GM12878 (cell line): ENCODE measurements around the gene BCHE. TPM values are rescaled to one million over a fixed set of nuclear protein-coding genes. Genes with fewer than 3 reads are reported as not detected.
A peak's percentile ranks its signal among the peaks of the same experiment; 100 is the strongest.

Experiments used
- ATAC-seq: fragments of 200-7000 bp; cut with Tn5 transposase; 3 replicates; pipeline ENCODE4 v1.9.1; 2020; ENCODE audit warnings: mild to moderate bottlenecking, moderate library complexity
- BruUV-seq: library from RNA; stranded (reverse); fragments of 400-500 nt; replicated peaks from 2 replicates; lab custom pipeline; 2021; lab: Mats Ljungman, UMichigan
- CTCF ChIA-PET: fragments of 300-600 bp; sonication (Branson Sonifier 250); formaldehyde crosslinking; extraction: SDS; loops from one replicate; lab custom pipeline; 2021; ENCODE audit warnings: inconsistent platforms; lab: Yijun Ruan, JAX
- POLR2A ChIA-PET: fragments of 350-600 bp; formaldehyde crosslinking; extraction: SDS; loops from one replicate; lab custom pipeline; 2021; ENCODE audit warnings: inconsistent platforms; lab: Charles Lee
- RAD21 ChIA-PET: fragments of 300-600 bp; sonication (Branson Sonifier 250); formaldehyde crosslinking; loops from one replicate; lab custom pipeline; 2023; ENCODE audit warnings: antibody characterized with exemption; ENCODE audit not compliant: unreplicated experiment; lab: Charles Lee
- SMC1A ChIA-PET: fragments of 300-600 bp; sonication (Branson Sonifier 250); formaldehyde crosslinking; loops from one replicate; lab custom pipeline; 2023; ENCODE audit not compliant: unreplicated experiment, uncharacterized antibody; lab: Charles Lee
- DNase-seq: peaks from one replicate; pipeline ENCODE4 v3.0.0-alpha.2; 2011; ENCODE audit warnings: low read depth, low spot score
- FAIRE-seq: peaks from 3 replicates; lab custom pipeline; 2011; peaks lifted over from hg19 to GRCh38; lab: Jason Lieb, UNC
- H2AFZ ChIP-seq: 2 replicates; pipeline ENCODE4 v1.6.0; 2011; ENCODE audit warnings: low read depth, low read length, control low read depth; ENCODE audit not compliant: control insufficient read depth
- H3K27ac ChIP-seq: 2 replicates; pipeline ENCODE4 v1.5.1; 2011; ENCODE audit warnings: control low read depth; ENCODE audit not compliant: control insufficient read depth, insufficient read depth
- H3K27me3 ChIP-seq, 2 experiments: replicated peaks in 1 of 2; 2 replicates each; pipeline versions ENCODE4 v1.6.0 to v1.6.1; 2011; ENCODE audit warnings: low read length in 1 of 2; ENCODE audit not compliant: control insufficient read depth in 2 of 2, insufficient read depth in 2 of 2
- H3K36me3 ChIP-seq, 2 experiments: 2 replicates each; pipeline ENCODE4 v1.5.1; 2011; ENCODE audit warnings: low read length in 1 of 2; ENCODE audit not compliant: control insufficient read depth in 2 of 2, insufficient read depth in 2 of 2
- H3K4me1 ChIP-seq: 2 replicates; pipeline ENCODE4 v1.6.1; 2011; ENCODE audit warnings: mild to moderate bottlenecking, low read length, moderate library complexity, mixed read lengths; ENCODE audit not compliant: control insufficient read depth, insufficient read depth
- H3K4me2 ChIP-seq: 2 replicates; pipeline ENCODE4 v1.6.0; 2011; ENCODE audit warnings: control low read depth; ENCODE audit not compliant: control insufficient read depth, insufficient read depth
- H3K4me3 ChIP-seq: fragments of 200-600 bp; sonication (generic); 2 replicates; pipeline ENCODE4 v1.5.1; 2016
- H3K79me2 ChIP-seq: 2 replicates; pipeline ENCODE4 v1.6.0; 2011; ENCODE audit warnings: low read length; ENCODE audit not compliant: control insufficient read depth, insufficient read depth
- H3K9ac ChIP-seq: 2 replicates; pipeline ENCODE4 v1.8.0; 2011; ENCODE audit warnings: low read length, control low read depth, mixed read lengths; ENCODE audit not compliant: control insufficient read depth, insufficient read depth
- H3K9me3 ChIP-seq: replicated peaks from 3 replicates; pipeline ENCODE4 v1.5.1; 2011; ENCODE audit warnings: mild to moderate bottlenecking, low read length; ENCODE audit not compliant: control insufficient read depth, insufficient read depth
- H4K20me1 ChIP-seq: 2 replicates; pipeline ENCODE4 v1.6.0; 2011; ENCODE audit not compliant: control insufficient read depth, insufficient read depth
- ATF7 ChIP-seq: fragments of 450-650 bp; IDR thresholded peaks from 2 replicates; pipeline ENCODE4 v1.6.1; 2016; ENCODE audit warnings: low read depth, mild to moderate bottlenecking
- BHLHE40 ChIP-seq, 2 experiments: fragments of 450-650 bp in 1 of 2; IDR thresholded peaks; 2 replicates each; pipeline ENCODE4 v1.6.1; 2011 to 2017; ENCODE audit warnings: low read depth in 2 of 2, borderline replicate concordance in 1 of 2, improper control_type of control experiment in 1 of 2, low read length in 1 of 2, mild to moderate bottlenecking in 1 of 2
- DPF2 ChIP-seq: fragments of 450-650 bp; IDR thresholded peaks from 2 replicates; pipeline ENCODE4 v1.6.1; 2017; ENCODE audit warnings: mild to moderate bottlenecking
- IKZF1 ChIP-seq: fragments of 450-650 bp; conservative IDR thresholded peaks from 2 replicates; pipeline ENCODE4 v1.6.1; 2017; ENCODE audit warnings: antibody characterized with exemption, mild to moderate bottlenecking
- MEF2A ChIP-seq: IDR thresholded peaks from 2 replicates; pipeline ENCODE4 v1.6.1; 2011; ENCODE audit warnings: low read depth, mild to moderate bottlenecking, low read length, moderate library complexity; ENCODE audit not compliant: insufficient read depth
- MLLT1 ChIP-seq: fragments of 450-650 bp; IDR thresholded peaks from 2 replicates; pipeline ENCODE4 v1.6.1; 2016; ENCODE audit warnings: mild to moderate bottlenecking
- NBN ChIP-seq: fragments of 450-650 bp; IDR thresholded peaks from 2 replicates; pipeline ENCODE4 v1.6.1; 2016
- RELB ChIP-seq: fragments of 450-650 bp; IDR thresholded peaks from 2 replicates; pipeline ENCODE4 v1.6.1; 2017; ENCODE audit warnings: low read depth, mild to moderate bottlenecking, moderate library complexity
- SMARCA5 ChIP-seq: fragments of 450-650 bp; IDR thresholded peaks from 2 replicates; pipeline ENCODE4 v1.6.1; 2017; ENCODE audit warnings: mild to moderate bottlenecking
- ZBTB33 ChIP-seq: fragments of 450-650 bp; IDR thresholded peaks from 2 replicates; pipeline ENCODE4 v1.6.1; 2017; ENCODE audit warnings: mild to moderate bottlenecking
- ZNF217 ChIP-seq: fragments of 450-650 bp; IDR thresholded peaks from 2 replicates; pipeline ENCODE4 v1.6.1; 2017; ENCODE audit warnings: antibody characterized with exemption, mild to moderate bottlenecking
- ZNF274 ChIP-seq: IDR thresholded peaks from one replicate; pipeline ENCODE4 v1.8.0; 2011; ENCODE audit not compliant: insufficient read length, insufficient read depth
- WGBS: methylation state at CpG from one replicate; pipeline ENCODE4 v1.1.6; 2016; ENCODE audit warnings: low lambda C conversion rate; ENCODE audit not compliant: insufficient replicate concordance, insufficient coverage; ENCODE audit errors: missing lambda C conversion rate; 5-methylcytosine and 5-hydroxymethylcytosine counted together
- in situ Hi-C: fragments of 300-500 bp; cut with MboI; formaldehyde crosslinking; loops from 9 replicates; pipeline ENCODE4 v1.14.3; 2018; ENCODE audit warnings: mixed read lengths
- intact Hi-C: fragments of 100-400 bp; cut with micrococcal nuclease; formaldehyde crosslinking; loops from one replicate; pipeline ENCODE4 v1.14.2; 2022; ENCODE audit not compliant: unreplicated experiment
- polyA plus RNA-seq, 11 experiments: library from polyadenylated mRNA; depleted of rRNA in 4 of 11; unstranded in 6 of 11; stranded (reverse) in 5 of 11; fragments of >200 nt; fragmentation: Nextera tagmentation in 4 of 11; fragmentation: Illumina TruSeq in 1 of 11; extraction: Ambion mirVana in 4 of 11; extraction: Trizol in 1 of 11; gene quantifications; 1 replicate in 1 of 11; 2 replicates in 10 of 11; pipeline versions ENCODE4 v1.2.1 to v1.2.3, GENCODE V29; 2011 to 2016; ENCODE audit warnings: inconsistent platforms in 2 of 11, missing spikeins in 2 of 11, low read depth in 1 of 11
- total RNA-seq, 4 experiments: library from RNA; depleted of rRNA in 3 of 4; stranded (reverse); fragments of >200 nt in 3 of 4; fragmentation: Illumina TruSeq in 1 of 4; extraction: Trizol in 1 of 4; gene quantifications; 2 replicates each; pipeline versions ENCODE4 v1.2.1 to v1.2.3, GENCODE V29; 2013 to 2021
- TF ChIP-seq, protein P1 (sequence below): IDR thresholded peaks from 2 replicates; pipeline ENCODE4 v1.6.1; 2012; ENCODE audit warnings: low read length, inconsistent platforms
- TF ChIP-seq, protein P2 (sequence below): fragments of 150-350 bp; IDR thresholded peaks from 2 replicates; pipeline ENCODE4 v1.6.1; 2014; ENCODE audit warnings: mild to moderate bottlenecking, low read depth, low read length

Gene BCHE
- total and polyA plus RNA-seq, 10 of the 15 experiments (the other 5 are each of a cell fraction or from before 2014, with no cell fraction given), result 16.8 to 233 (median 29.3) TPM

GRCh38 chr3:165803471-165803870 is 33.8 kb downstream of the BCHE start (continued):
- TF ChIP-seq, protein P1, sequence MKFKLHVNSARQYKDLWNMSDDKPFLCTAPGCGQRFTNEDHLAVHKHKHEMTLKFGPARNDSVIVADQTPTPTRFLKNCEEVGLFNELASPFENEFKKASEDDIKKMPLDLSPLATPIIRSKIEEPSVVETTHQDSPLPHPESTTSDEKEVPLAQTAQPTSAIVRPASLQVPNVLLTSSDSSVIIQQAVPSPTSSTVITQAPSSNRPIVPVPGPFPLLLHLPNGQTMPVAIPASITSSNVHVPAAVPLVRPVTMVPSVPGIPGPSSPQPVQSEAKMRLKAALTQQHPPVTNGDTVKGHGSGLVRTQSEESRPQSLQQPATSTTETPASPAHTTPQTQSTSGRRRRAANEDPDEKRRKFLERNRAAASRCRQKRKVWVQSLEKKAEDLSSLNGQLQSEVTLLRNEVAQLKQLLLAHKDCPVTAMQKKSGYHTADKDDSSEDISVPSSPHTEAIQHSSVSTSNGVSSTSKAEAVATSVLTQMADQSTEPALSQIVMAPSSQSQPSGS, result no peak

GRCh38 chr3:165800970-165801369 is 36.3 kb downstream of the BCHE start:
- FAIRE-seq, result no peak
- Histone ChIP-seq H2AFZ (no peak overlapping the region), H3K4me2 (no peak overlapping the region), H3K4me1 (no peaks in the 10 kb centered on the region), H3K9me3 (no peaks in the 10 kb centered on the region), H3K79me2 (no peaks in the 10 kb centered on the region), H4K20me1 (no peaks in the 10 kb centered on the region), H3K27me3 (no peaks in the 10 kb centered on the region), H3K36me3 (no peaks in the 10 kb centered on the region), H3K4me3 (no peak overlapping the region), H3K27ac (no peak overlapping the region), H3K9ac (no peak overlapping the region)
- POLR2A ChIA-PET, result interaction anchor here (0.6 to 1.7 kb wide), 7 partner anchors 8 to 142 kb away, joined by 3 to 4 read pairs (median 3); no protein-coding TSS in a partner anchor
- CTCF ChIA-PET, result interaction anchor here (1.7 kb wide), 1 partner anchor 9 kb away, joined by 4 read pairs; no protein-coding TSS in a partner anchor
- RAD21 ChIA-PET, result interaction anchor here (1.1 to 5.6 kb wide), 11 partner anchors 8 to 461 kb away, joined by 3 to 67 read pairs (median 6); partner anchors contain the start of gene BCHE
- intact Hi-C loops, result no loop called here
- 55% methylated on average over 3 of the region's 3 CpGs for WGBS
- in situ Hi-C loops, result no loop called here
- ATAC-seq, result peak; percentile 63
- DNase-seq, result no peak
- no TSS peak for BruUV-seq
- SMC1A ChIA-PET, result interaction anchor here (0.7 to 9.1 kb wide), 15 partner anchors 9 to 469 kb away, joined by 3 to 104 read pairs (median 4); partner anchors contain the start of gene BCHE
- TF ChIP-seq DPF2, result peak; percentile 77; the same call in 1 of the 2 replicates
- peak; percentile 42; the same call in 1 of the 2 replicates for TF ChIP-seq NBN
- TF ChIP-seq, protein P2, sequence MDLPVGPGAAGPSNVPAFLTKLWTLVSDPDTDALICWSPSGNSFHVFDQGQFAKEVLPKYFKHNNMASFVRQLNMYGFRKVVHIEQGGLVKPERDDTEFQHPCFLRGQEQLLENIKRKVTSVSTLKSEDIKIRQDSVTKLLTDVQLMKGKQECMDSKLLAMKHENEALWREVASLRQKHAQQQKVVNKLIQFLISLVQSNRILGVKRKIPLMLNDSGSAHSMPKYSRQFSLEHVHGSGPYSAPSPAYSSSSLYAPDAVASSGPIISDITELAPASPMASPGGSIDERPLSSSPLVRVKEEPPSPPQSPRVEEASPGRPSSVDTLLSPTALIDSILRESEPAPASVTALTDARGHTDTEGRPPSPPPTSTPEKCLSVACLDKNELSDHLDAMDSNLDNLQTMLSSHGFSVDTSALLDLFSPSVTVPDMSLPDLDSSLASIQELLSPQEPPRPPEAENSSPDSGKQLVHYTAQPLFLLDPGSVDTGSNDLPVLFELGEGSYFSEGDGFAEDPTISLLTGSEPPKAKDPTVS, result peak; percentile 71; the same call in 1 of the 2 replicates
- TF ChIP-seq IKZF1, result peak; percentile 71
- peak; percentile 64 for TF ChIP-seq MEF2A
- TF ChIP-seq RELB, result peak; percentile 53; the same call in 1 of the 2 replicates
- TF ChIP-seq BHLHE40 (IDR thresholded peaks at IDR 0.05; ENCODE audit: borderline replicate concordance in 1 of 2, low read depth in 2 of 2, low read length in 1 of 2), result peak; percentile 72 to 92
- peak; percentile 85; the same call in 1 of the 2 replicates for TF ChIP-seq ZNF217
- peak; percentile 69 for TF ChIP-seq ATF7
- TF ChIP-seq ZNF274, result no peak
- no peak for TF ChIP-seq SMARCA5
- TF ChIP-seq ZBTB33, result peak; percentile 88
- TF ChIP-seq MLLT1, result peak; percentile 56; the same call in 1 of the 2 replicates
